ENCODE results near the gene CXXC1.

- TF ChIP-seq CTCF (IDR thresholded peaks at IDR 0.05) (no peak), POLR2A (IDR thresholded peaks at IDR 0.05) (no peak)
These were observed 19.9 kb upstream of the CXXC1 start for GRCh38 chr18:50307400-50307737.

Measured in vagina (tissue), 2 donors.